HG03432 (cell line): ENCODE measurements around the gene LPP.
A peak's percentile ranks its signal among the peaks of the same experiment; 100 is the strongest.
"Not testable (repeated sequence)": the region's sequence is repeated elsewhere in the genome, so short reads cannot be mapped to it uniquely, and the experiment has no call there.

Source experiments
- ATAC-seq: cut with Tn5 transposase; IDR thresholded peaks from one replicate; pipeline ENCODE4 v1.9.1; 2021; ENCODE audit warnings: mild to moderate bottlenecking, moderate library complexity; ENCODE audit not compliant: unreplicated experiment

LPP gene

DNA sequence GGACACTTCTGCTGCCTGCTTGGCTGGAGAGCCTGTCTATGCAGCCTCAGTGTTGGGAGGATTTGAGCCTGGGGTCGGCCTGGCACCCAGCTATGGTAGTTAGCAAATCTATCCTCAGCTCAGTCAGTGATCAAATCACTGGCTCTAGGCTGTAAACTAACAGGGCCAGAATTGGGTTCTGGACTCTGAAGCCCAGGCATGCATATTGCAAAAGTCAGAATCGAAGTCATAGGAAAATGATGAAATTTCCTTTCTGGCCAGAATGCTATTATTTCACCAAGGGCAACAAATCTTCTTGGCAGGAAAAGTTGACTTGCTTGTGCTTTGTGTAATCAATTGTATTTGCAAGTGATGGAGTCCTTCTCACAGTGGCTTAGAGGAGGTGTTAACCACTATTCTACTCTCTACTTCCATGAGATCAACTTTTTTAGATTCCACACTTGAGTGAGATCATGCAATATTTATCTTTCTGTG is 535.2 kb downstream of the LPP start:
- ATAC-seq, result no peak

DNA sequence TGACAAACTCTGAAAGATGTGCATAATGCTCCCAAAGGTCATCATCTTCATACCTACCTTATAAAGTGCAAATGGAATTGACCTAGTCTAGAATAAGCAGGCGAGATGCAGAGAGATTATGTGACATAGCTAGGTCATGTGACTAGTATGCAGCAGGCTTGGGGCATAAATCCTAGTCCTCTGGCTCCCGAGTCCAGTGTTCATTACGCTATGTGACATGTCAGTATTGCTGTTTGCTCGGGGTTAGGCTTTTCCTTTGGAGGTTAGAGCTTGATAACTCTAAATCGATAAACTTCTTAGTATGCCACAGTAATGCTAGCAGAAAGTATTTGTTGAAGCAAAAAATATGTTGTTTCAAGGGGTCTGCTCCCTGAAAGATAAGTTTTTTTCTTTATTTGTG is 536.1 kb downstream of the LPP start:
- ATAC-seq, result no peak

DNA sequence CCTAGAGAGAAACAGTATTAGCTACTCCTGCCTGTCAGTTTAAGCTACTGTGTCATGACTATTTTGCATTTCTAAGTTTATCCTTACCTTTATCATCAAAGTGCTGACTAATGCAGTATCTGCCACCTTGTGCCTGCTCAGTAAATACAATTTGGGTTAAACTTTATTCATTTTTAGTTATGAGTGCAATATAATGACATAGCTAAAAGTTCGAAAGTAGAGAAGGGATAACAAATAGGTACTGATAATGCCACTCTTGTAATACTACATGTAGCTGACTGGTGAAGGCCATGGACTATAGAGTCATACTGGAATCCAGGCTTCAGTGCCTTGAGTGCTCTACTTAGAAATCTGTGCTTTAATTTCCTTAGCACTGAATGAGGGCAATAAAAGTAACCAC is 537.0 kb downstream of the LPP start:
- ATAC-seq, result no peak

DNA sequence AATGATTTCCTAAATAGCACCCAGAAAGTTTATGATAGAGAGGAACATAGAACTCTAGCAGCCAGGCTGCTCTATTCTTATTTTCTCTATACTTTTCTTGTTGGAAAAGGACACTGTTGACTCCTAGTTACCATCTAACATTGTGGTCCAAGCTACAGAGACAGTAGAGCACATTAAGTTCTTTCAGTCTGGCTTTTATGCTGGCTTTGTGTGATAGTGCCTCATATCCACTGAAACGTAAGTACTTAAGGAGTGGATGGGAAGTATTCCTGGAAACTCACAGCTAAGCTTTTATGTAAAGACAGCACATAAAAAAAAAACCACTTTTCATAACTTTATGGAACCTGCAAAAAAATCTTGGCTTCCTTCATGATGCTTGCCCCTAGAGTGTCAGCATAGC is 537.7 kb downstream of the LPP start:
- no peak for ATAC-seq

DNA sequence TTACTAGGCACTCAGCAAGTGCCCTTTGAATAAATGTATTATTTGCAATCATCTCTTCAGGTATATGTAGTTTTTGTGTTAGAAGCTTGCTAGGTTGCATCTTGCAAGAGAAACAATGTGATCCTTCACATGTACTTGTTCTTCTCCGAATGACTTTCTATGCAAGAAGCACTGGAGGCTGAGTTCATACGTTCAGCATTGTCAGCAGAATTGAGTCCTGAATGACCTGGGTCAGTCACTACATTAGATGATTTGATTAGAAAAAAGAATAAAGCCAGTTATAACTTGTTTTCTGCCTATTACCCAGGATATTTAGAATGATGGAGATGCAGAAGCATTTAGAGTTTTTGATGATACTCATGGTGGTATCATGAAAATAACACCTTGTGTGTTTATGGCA is 538.7 kb downstream of the LPP start:
- no peak for ATAC-seq

DNA sequence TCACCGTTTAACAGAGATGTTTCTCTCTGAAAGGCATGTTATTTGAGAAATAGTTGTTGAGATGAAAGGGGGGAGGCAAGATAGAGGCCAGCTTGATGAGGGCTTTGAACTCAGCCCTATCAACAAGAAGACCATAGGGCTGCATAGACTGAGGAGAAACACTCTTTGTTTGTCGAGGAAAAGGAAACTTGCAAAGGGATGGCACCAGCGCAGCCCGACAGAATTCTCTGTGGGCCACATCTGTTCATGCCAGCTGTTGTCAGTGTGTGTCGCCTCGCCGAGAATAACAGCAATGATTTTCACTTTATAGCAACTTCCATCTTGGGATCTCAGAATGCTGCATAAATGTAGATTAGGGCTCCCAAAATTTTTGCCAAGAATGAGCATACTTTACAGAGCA is 539.5 kb downstream of the LPP start:
- ATAC-seq, result no peak

DNA sequence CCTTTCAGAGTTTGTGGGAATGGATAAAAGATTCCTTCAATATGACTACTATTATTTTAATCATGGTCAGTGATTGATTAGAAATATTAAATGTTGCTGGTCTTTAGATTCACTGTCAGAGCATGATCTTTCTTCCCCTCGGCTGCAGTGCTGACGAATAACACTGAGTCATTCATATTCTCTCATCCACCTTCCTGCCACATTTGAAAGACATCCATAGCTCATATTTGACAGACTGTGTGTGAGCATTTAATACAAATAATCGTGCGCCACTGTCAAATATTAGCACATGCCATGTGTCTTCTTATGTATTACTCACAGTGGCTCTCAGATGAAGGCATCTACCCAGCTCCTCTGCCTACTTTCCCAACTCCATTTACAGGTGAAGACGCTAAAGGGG is 541.3 kb downstream of the LPP start:
- no peak for ATAC-seq

DNA sequence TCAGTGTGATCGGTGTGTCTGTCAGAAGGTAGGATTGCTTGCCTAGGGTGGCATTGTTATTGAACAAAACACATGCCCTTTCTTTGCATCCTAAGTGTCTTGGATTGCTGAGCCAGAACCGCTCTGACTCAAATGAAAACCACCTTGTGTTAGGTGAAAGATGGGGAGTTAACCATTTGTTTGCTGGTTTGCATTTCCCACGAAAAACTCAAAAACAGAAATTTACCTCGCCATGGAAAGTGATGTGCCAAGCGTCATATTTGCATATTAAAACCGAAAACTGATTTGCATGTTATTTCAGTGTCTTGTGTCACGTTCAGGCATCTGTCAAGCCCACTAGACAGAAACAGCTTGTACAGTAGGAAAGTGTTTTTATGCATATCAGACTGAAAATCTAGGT is 543.2 kb downstream of the LPP start:
- peak; percentile 89 for ATAC-seq

DNA sequence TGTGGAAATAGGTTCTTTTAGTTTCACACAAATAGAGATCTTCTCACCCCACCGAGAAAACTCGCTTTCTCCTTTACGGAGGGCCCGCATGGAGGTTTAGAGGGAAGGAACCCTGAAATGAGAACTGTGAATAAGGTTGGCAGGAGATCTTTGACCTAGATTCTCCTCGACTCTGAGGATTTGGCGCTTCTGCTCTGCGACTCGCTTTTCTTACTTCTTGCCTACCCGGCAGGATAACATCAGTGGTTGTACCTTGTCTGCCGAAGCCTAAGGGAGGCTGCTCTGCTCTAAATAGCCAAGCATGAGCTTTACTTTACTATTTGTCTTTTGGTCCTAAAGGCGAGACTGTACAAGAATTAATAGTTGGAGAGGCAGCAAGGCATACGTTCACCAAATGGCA is 544.5 kb downstream of the LPP start:
- no peak for ATAC-seq

DNA sequence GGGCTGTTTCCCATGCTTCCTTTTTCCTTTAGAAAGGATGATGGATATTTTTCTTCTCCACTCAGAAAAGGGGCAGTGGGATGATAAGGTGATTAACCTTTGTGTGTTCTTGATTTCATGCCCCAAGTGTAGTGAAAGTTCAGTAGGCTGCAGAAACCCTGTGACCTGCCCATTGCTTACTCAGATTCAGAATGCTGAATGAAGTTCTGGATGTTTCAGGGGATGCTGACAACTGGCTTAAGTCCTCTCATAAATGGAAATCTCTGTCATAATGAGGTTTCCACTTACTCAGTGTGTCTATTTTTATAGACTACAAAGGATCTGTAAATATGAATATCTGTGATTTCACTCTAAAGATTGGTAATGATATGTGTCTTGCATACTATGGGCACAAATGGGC is 546.5 kb downstream of the LPP start:
- no peak for ATAC-seq

DNA sequence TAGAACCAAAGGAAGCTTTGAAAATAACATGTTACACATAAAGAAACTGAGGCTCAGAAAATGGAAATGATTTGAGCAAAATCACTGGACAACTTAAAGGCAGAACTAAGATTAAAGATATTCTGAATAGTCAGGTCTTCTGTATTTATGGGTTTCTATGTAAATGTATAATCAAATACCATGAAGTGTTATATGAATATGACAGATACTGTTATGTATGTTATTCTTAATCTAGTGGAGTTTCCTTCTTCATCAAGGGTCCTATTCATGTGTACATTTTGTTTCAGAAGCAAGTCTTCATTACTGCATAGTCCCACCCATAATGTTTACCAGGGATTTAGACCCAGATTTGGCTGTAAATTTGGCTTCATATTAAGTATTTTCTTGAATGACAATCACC is 547.0 kb downstream of the LPP start:
- no peak for ATAC-seq

DNA sequence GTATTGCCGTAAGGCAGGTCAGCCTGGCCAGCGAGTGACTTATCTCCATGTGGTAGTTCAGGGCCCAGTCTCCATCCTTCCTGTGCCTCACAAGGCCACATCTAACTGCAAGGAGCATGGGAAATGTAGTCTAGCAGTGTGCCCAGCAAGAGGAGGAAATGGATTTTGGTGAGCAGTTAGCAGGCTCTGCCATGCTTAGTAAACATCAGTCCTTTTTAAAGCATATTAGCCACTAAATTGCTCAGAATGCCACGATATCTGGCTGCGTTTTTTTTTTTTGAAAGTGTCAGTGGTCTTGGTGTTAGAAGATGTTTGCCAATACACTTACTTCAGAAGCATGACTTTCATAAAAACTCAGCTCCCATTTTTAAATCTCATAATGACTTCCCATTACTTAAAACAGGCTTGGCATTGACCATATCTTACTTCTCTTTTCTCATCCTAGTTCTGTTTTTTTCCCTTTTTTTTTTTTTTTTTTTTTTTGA is 547.6 kb downstream of the LPP start:
- no peak for ATAC-seq

DNA sequence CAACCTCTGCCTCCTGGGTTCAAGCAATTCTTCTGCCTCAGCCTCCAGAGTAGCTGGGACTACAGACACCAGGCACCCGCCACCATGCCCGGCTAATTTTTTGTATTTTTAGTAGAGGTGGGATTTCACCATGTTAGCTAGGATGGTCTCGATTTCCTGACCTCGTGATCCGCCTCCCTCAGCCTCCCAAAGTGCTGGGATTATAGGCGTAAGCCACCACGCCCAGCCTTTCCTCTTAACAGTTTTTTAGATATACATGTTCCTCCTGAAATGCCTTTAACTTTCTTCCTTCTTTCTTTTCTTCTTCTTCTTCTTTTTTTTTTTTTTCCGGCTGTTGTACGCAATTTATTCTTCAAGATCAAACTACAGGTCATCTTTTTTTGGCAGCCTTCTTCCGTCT is 548.1 kb downstream of the LPP start:
- not testable (repeated sequence) for ATAC-seq

DNA sequence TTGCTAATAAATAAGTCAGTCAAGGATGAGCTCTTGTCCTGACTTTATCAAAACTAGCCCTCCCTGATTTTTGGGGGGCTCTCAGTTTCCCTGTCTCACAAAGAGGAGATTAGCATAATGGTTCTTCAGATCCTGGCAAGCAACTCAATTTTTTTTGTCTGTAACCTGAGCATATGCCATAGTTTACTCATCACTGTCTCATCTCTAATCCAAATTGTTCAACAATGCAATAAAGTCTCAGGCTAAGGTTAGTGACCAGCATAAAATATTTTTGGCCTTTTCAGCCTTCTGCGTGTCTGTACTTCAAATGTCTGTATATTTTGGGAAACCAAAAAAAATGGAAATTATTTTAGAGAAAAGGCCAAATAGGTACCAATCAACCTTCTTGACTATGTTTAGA is 552.2 kb downstream of the LPP start:
- no peak for ATAC-seq

DNA sequence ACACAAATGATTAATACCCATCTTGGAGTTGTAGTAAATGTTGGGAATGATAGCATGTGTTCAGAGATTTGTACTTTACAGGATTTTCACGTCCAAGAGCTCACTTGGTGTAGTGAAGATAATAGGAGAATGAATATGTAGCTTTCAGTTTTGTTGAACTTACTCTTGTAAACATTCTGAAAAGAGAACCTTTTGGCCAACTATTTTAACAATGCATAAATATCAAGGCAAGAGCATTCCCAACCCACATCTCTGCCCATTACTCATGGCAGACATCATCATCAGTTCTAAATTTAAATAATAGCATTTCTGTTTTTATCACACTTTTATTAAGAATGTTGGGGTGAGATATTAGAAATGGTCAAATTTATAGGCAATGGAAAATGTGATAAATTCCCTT is 552.6 kb downstream of the LPP start:
- ATAC-seq, result no peak

DNA sequence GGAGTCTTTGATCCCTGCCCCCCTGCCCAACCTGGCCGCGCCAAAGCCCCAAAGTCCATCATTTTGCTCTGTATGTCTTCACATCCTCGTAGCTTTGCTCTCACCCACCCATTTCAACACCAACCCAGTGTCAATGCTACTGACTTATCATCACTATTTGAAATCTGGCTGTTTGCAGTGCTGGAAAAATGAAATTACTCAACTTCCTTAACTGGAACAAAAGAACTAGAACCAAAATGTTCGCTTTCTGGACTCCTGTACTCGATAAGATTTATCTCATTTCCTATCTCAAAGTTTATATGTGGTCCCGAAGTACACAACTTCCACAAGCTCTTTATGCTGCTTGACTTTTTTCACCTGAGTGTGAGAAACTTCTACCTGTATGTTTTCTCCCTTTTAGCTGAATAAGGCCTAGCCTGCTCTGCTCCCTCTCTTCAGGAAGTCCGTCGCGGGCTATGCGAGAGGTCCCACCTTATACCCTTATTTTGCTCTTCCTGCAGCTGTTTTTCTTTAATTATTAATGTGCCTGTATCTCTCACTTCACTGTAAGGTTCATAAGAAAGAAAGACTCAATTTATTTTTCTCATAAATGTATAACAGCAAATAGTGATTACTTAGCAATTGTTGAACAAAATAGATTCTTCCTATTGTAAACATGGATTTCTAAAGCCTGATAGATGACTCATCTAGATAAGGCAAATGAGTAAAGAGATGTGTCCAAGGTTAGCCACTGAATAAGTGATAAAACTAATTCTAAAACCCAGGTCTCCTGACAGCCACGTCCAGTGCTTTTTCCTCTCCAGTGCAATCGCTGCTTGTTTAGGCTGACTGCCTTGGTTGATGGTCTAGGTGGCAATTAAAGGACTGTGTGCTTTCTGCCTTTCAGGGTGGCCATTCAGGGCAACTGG is 553.7 kb downstream of the LPP start:
- ATAC-seq, result no peak

DNA sequence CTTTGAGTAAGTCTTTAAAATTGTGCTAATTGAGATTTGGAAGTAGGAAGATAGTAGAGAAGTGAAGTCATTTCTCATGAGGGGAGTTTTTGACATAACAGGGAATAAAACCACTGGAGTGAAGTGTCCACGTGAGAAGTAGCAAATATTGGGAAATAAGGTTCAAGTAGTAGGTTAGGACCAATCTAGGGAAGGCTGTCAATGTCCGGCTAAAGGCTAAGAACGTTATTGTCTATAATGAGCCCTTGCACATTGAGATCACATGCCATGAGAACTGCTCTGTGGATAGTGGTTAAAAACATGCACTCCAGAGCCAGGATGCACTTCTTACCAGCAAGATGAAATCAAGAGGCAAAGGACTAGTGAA is 557.9 kb downstream of the LPP start:
- no peak for ATAC-seq

DNA sequence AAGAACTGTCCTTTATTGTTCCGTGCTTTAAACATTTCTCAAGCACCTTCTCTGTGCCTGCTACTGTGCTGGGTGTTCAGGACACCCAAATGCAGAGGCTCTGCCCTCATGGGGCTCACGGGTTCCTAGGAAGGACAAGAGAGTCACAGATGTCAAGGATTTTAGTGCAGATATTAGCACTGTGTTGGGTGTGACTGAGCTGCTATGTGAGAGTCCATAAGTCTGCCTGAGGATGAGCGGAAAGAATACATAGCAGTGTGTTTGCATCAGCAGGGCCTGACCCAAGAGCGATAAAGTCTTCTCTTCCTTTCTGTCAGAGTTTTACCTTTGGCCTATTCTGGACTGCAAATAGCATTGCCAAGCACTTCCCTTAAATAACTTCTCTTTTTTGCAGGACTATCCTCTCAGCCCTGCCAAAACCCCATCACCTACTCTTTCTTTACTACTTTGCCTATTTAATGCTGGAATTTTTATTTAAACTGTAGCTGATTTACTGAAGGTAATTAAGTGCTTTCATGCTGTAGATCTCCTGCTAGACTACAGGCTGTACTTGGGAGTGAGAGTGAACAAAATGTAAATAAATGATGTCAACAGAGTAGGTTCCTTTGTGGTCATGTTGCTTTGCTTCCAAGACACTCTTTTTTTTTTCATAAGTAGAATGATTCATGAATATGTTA is 558.4 kb downstream of the LPP start:
- ATAC-seq, result no peak

DNA sequence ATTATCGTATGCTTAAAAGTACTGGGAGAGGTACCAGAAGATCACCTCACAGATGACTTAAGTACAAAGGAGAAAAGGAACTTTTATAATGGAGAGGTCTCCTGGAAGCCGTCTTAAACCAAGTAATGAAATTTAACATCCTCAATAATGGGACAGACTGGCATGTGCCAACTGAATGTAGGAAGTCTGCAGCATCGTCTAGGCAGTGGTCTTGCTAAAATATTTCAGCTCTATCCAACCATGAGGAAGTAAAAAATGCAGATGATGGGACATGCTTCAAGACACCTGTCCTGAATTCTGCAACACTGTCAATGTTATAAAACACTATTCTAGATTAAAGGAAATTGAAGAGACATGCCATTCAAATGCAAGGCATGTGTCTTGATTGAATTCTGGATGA is 559.0 kb downstream of the LPP start:
- no peak for ATAC-seq

DNA sequence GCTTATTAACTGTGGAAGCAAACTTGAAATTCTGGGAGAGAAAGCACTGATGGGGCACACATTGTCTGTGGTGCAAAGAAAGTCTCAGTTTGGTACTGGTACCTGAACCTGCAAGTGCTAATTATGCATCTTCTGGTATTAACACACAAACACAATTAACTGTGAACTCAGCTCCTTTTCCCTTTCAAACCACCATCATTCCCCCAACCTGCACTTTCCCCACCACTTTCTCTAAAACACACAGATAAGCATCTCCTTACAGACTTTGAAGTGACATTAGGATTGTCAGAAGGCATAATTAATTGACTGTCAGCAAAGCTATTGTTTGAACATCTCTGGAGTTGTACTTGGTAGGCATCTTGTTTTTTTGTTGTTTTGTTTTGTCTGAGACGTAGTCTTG is 565.6 kb downstream of the LPP start:
- no peak for ATAC-seq

DNA sequence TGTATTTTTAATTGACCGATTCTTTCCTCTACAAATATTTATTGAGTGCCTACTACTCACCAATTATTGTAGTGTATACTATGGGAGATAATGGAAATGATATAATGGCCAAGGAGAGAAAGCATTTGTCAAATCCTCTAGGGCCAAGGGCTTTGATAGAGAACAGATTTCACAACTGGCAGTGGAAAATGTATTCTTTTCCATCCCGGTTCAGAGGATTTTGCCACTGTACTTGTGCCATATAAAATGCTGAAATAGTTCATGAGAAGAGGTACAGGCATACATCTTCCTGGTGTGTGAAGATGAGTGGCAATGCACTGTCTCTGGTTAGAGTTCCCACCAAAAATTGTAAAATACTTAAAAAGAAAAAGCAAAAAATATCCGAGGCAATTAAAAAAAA is 566.3 kb downstream of the LPP start:
- ATAC-seq, result no peak

DNA sequence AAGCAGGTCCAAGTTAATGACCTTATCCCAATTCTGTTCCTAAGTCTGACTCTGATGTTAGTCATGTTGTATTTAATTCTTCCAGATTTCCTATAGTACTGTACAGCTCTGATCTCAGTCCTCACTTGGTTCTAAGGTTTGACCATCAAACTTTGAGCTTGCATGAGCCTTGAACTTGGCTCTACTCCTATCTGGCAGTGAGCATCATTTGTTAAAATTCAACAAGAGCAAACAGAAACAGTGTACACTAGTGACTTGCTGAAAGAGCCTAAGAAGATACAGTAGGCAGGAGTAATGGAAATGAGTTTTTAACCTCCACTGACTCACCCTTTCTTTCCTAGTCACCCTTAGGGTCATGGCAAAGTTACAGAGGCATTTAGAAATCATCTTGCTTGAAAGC is 566.7 kb downstream of the LPP start:
- ATAC-seq, result no peak
